Measurements from ENCODE around the gene CACNA1C.

- TF ChIP-seq CTCF (conservative IDR thresholded peaks at IDR 0.05; ENCODE audit: low read length) (no peak), EZH2phosphoT487 (IDR thresholded peaks at IDR 0.05; ENCODE audit: borderline replicate concordance, low read depth, low read length) (no peak)
Measured at GRCh38 chr12:2510045-2510444, 457.3 kb downstream of the CACNA1C start.
